NCI-H524 treated with DMSO at 0.1 percent for 48 hours (cell line): Measurements from ENCODE around the gene EVC.
"Not testable (repeated sequence)": the region's sequence is repeated elsewhere in the genome, so short reads cannot be mapped to it uniquely, and the experiment has no call there.

ENCODE experiments used
- DNase-seq: peaks from one replicate; lab custom pipeline; 2025; lab: John Stamatoyannopoulos, UW

The EVC gene

DNA sequence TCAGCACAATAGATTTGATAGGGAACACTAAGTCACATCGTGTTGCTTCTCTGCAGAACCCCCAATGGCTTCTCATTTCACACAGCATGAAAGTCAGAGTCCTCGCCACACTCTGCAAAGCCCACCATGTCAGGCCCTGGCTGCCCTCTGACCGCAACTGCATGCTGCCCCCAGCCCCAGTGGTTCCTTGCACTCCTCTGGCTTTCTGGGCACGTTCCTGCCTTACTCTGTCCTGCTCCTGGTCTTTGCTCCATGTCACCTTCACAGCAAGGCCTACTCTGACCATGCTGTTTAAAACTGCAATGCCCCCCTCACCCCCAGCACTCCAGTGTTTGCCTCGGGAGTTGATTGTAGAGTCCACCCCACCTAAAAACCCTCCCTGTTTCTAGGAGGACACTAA is 78.1 kb downstream of the EVC start:
- DNase-seq, result no peak

DNA sequence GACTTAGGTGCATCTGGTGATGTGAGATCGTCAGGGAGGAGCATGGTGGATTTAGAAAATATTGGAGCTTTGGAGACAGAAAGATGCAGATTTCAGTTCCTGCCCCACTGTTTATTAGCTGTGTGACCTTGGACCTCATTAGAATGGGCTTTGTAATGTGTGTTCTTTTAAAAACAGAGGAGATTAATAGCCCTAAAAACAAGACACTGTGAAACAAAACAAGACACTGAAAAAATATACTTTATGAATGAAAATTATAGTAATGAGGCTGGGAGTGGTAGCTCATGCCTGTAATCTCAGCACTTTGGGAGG is 79.5 kb downstream of the EVC start:
- no peak for DNase-seq

DNA sequence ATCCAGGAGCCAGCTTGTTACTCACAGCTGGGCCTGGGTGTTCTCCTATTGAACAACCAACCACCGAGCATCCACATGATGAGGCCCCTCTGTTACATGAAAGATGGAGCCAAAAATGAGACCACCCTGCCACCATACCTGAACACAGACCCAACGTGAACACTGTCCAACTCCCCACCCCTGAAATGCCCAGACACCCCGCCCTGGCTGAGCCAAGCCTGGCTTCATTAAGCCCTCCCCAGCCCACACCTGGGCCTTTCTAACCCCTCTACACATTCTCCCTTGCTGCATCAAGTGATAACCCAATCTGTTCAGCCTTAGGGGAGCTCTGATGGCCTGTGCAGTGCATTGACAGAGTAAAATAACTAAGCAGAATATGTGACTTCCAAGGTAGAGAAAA is 80.7 kb downstream of the EVC start:
- no peak for DNase-seq

DNA sequence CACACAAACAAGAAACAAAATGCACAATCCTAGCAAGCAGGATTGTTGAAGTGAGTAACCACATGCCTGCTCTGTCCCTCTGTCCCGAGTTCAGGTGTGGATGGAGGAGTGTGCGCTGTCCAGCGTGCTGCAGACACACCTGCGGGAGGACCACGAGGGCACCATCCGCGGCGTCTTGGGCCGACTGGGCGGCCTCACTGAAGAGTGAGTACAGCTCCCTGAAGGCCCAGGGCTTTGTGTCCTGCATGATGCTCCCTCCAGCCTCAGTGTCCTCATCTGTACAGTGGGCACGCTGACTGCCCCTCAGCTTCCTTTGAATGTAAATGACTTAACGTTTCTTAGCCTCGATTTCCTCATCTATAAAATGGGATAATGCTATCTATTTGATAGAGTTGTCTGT is 82.5 kb downstream of the EVC start:
- DNase-seq, result no peak

DNA sequence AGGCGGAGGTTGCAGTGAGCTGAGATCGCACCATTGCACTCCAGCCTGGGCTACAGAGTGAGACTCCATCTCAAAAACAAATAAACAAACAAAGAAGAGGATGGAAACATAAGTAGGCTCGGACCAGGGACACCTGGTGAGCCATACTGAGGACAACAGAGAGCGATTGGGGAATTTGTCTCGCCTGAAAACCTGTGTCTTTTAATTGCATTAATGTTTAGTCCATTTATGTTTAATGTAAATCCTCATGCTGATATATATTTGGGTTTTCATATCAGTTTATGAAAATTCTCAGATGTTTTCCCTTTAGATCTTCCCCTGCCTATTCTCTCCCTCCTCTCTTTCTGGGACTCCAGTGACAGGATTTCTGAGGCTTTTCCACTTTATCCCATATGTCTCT is 84.6 kb downstream of the EVC start:
- no peak for DNase-seq

DNA sequence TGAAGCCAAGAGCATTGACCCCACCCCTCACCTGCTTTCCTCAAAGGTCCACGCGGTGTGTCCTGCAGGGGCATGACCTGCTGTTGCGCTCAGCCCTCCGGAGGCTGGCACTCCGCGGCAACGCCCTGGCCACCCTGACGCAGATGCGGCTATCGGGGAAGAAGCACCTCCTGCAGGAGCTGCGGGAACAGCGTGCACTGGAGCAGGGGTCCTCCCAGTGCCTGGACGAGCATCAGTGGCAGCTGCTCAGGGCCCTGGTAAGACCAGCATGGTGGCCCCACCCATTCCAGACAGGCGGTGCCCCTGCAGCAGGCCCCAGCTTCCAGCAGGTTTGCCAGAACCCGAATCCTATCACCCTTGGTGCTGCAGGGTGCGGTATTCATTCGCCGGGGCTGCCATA is 86.0 kb downstream of the EVC start:
- no peak for DNase-seq

DNA sequence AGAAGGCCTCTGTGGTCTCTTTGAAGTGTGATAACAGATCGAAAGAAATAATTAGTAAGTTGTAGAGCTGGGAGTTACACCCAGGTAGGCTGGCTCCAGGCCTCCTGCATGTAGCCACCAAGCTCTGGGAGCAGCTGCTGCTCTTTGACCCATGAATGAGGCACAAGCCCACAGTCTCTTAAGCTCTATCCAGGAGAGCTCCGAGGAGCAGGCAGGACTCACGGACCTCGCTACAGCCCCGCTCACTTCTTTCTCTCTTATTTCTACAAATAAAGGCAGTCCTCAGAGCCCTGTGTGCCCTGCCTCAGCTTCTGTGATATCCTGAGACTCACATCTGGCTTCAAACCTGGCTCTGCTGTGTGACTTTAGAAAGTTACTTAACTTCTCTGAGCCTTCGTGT is 86.9 kb downstream of the EVC start:
- DNase-seq, result no peak

DNA sequence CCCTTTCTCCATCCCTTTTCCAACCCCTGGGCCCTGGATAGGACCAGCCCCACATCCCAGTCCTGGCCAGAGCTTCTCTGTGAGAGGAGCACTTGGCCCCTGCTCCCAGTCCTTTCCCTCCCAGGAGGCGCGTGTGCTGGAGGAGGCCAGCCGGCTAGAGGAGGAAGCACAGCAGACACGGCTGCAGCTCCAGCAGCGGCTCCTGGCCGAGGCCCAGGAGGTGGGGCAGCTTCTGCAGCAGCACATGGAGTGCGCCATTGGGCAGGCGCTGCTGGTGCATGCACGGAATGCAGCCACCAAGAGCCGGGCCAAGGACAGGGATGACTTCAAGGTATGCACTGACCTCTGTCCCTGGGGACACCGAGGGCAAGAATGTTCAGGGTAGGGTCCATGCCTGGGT is 87.5 kb downstream of the EVC start:
- DNase-seq, result no peak

DNA sequence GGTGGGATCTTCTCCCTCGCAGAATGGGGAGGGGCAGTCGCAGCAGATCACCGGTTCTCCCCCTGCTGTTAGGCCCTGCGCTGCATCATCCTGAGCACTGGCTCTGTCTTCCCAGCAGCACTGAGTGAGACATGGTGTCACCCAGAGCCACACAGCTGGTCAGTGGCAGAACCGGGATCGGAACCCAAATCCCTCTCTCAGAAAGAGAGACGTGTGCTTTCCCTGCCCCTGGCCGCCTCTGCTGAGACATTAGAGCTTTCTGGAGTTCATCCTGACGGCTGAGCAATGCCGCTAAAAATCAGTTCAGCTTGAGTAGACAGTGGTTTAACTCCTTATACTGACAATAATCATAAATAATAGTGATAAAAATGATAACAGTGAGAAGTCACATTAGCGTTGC is 87.9 kb downstream of the EVC start:
- DNase-seq, result no peak

DNA sequence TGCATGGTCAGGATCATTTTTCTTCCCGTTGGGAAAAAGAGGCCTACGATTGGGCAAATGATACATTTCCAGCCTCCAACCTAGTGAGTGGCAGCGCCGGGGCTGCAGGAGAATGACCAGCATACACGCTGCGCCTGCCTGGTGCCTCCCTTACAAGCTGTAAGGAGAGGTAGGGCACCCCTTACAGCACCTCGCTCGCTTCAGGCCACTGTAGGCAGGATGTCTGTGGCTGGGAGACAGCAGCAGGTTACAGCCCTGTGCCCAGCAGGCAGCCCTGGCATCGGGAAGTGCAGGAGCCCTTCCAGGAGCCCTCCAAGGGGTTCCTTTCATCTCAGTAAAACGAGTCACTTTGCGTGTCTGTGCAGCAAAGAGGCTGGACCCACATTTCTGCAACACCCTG is 88.4 kb downstream of the EVC start:
- no peak for DNase-seq

DNA sequence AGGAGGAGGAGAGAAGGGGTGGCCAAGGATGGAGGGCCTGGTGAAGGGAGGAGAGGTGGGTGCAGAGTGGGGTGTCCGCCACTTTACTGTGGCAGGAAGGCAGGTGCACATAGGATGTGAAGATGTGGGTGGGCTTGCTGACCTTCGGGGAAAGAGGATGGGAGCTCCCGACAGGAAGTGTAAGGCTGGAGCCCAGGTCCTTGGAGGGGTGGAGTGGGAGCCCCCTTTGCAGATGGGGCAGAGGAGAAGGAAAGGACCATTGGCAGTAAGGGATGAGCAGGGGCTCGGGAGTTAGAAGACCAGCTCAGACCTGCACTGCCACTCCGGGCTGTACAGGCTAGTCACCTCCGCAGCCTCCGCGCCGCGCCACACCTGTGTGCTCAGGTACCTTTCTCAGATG is 89.5 kb downstream of the EVC start:
- no peak for DNase-seq

DNA sequence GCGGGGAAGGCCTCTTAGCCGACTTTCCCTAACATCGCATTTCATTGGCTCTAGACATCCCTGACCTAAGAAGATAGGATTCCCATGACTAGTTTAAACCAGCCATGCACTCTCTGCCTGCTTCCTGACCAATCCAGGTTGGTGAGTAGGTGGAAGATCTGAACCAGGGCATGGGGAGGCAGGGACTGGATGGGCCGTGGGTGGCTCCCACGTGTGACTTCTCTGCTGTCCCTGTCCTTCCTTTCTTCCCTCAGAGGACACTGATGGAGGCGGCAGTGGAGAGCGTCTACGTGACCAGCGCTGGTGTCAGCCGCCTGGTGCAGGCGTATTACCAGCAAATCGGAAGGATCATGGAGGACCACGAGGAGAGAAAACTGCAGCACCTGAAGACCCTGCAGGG is 90.7 kb downstream of the EVC start:
- DNase-seq, result no peak

DNA sequence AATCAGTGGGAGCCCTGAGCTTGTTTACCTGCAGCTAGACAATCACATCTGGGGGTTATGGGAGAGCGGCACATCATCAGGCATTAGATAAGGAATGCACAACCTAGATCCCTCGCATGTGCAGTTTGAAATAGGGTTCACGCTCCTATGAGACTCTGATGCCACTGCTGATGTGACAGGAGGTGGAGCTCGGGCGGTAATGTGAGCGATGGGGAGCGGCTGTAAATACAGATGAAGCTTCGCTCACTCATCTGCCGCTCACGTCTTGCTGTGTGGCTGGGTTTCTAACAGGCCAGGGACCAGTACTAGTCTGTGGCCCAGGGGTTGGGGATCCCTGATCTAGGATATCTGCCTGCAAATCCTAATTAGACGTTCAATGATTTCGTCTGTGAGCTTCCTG is 91.6 kb downstream of the EVC start:
- no peak for DNase-seq

DNA sequence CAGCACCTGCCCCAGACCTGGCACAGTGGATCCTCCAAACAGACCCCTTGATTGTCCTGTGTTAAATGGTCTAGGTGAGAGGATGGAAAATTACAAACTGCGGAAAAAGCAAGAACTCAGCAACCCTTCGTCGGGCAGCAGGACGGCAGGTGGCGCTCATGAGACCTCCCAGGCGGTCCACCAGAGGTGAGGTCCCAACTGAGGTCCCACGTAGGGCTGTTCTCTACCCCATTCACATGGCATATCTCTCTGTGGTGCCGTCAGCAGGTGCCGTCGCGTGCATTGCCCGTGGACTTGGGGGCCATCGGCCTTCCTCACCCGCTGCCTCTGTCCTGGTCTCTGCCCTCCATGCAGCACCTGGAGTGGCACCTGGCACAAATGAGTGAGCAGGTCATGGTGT is 93.7 kb downstream of the EVC start:
- DNase-seq, result no peak

DNA sequence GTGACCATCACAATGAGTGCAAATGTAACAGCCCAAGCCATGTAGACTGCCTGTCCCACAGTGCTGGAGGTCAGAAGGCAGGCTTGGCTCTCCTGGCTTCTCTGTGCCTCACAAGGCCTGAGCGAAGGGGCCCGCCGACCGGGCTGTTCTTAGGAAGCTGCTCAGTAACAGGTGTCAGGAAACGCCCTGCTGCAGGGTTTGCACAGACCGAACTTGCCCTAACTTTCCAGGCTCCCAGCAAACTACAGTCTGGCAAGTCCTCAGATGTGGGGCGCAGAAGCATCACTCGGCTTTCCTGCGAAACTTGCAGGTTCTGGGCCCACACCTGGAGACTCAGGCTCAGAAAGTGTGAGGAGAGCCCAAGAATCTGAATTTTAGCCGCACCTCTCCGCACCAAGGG is 94.3 kb downstream of the EVC start:
- no peak for DNase-seq

DNA sequence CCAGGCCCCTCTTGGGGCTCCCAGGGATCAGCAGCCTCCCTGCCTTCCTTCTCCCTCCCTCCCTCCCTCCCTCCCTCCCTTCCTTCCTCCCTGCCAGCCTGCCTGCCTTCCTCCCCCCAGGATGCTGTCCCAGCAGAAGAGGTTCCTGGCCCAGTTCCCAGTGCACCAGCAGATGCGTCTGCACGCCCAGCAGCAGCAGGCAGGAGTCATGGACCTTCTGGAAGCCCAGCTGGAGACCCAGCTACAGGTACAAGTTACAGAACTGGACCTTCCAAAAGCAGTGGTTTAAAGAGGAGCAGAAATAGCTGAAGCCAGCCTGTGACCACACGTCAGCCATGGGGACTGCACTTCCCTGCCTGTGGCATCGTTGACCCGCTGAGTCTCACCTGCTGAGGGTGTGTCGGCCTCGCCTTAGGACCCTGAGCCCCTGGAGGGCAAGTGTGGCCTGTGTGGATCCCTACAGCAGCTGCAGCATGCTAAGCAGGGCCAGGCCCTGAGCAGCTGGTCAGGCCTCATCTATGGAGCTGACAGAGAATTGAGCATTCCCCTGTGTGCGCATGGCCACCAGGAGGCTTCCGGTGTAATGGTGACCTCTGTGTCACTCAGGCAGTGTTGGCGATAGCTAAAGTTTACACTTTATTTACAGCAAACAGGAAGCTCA is 97.2 kb downstream of the EVC start:
- peak; percentile 69 for DNase-seq

DNA sequence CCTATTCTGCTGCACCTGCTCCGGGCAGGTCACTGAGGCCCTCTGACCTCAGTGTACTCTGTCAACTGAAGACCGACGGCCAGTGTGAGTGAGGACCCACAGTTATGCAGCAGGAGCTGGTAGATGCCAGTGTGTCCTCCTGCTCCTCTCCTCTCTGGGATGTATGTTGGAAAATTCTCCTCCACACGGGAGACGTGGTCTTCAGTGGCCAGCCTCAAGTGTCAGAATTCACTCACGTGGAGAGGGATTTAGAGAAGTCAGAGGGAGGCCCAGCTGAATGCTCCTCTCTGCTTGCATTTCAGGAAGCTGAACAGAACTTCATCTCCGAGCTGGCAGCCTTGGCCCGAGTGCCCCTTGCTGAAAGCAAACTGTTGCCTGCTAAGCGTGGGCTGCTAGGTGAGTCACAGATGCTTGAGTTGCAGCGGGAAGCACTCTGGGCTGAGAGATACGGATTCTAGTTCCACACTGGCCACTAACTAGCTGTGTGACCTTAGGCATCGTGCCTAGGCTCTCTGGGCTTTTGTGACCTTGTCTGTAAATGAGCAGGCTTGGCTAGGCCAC is 98.3 kb downstream of the EVC start:
- DNase-seq, result no peak

DNA sequence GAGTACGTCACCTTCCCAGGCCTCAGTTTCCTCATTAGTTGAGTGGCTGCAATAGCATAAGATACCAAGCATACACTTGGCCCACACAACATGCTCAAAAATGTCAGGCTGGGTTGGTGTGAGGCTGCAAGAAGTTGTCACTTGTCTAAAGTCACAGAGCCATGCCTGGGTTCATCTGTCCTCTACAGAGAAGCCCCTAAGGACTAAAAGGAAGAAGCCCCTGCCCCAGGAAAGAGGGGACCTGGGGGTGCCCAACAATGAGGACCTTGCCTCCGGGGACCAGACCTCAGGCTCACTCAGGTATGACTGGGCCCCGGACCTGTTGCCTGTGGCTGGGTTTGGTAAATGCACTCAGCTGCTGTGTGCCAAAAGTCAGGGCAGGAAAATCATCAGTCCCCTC is 99.2 kb downstream of the EVC start:
- no peak for DNase-seq

DNA sequence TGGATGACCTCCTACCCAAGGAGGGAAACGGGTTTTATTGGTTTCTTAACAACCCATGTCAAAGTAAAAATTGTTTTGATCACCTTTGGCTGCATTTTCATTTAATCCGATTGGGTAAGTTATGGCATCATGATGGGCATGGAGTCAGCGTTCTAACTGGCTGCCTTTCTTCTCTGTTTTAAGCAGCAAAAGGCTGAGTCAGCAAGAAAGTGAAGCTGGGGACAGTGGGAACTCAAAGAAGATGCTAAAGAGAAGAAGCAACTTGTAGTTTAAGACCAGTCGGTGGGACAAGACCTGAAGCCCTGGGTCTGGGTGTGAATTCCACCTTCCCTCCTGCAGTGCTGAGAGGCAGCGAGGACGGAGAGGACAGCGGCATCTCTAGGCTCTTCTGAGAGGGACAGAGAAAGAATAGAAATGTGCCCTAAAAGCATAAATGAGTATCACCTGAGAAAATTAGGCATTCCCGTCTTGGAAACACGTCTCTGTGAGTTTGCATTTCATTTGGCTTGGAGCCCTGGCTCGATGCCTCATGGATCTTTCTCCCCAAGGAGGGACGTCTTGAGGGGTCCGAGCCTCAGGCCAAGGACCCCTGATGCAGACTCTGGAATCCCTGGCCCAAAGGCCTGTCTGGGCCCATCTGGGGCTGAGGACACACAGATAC is 99.9 kb downstream of the EVC start:
- DNase-seq, result no peak

DNA sequence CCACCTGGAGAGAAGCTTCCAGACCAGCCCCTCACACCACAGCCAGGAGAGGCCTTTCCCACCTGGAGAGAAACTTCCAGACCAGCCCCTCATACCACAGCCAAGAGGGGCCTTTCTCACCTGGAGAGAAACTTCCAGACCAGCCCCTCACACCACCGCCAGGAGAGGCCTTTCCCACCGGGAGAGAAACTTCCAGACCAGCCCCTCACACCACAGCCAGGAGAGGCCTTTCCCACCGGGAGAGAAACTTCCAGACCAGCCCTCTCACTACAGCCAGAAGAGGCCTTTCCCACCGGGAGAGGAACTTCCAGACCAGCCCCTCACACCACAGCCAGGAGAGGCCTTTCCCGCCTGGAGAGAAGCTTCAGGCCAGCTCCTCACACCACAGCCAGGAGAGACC is 101.1 kb downstream of the EVC start:
- DNase-seq, result not testable (repeated sequence)

DNA sequence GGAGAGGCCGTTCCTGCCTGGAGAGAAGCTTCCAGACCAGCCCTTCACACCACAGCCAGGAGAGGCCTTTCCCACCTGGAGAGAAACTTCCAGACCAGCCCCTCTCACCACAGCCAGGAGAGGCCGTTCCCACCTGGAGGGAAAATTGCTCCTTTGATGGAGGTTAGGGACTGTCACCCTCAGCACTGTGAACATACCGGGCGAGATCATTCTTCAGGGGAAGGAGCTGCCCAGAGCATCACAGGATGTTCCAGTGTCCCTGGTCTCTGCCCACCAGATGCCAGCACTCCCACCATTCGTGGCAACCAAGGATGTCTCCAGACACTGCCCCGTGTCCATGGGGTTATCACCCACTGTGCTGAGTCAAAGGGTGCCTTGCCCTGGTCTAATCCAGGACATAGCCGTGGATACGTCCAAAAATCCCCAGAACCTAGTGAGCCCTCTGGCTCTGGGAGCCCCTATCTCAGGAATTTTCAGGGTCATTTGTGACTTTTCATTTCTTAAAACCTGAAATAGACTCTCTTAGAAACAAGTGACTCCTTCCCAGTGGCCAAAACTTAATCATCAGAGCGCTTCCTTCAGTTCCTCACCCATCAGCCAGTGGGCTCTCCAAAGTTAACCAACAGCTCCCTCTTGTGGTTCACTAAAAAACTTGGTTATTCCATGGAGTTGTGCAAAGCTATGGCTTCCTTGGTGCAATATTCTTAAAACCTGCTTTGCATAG is 101.7 kb downstream of the EVC start:
- DNase-seq, result no peak

DNA sequence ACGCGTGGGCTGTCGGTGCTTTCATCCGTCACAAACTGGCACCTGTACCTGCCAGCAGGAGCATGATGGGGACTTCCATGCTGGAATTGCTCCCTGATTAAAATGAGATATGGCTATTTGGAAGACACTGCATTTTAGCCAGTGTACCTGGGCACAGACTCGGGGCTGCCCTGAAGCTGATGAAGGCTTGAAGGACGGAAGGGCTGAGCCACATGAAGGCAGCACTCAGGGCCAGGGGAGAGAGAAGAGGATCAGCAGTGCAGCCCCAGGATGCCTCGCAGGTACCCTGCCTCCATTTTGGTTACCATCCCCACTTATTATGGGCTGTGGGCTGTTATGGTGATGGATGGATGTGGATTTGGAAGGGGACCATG is 102.9 kb downstream of the EVC start:
- no peak for DNase-seq

DNA sequence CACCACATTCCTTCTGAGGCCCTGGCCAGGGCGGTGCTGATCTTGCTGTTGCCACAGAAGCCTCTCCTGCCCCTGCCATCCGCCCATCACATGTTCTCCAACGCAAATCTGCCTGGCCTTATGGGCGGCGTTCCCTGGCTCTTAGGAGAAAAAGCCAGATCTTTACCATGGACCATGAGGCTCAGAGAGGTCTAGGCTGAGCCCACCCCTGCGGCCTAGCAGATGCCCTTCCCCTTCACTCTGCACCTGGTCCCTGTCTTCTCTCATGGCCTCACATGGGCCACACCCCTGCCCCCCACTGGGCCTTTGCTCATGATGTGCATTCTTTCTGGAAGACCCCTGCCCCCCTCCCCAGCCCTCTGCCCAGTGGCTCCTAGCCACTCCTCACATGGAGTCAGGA is 103.4 kb downstream of the EVC start:
- no peak for DNase-seq

DNA sequence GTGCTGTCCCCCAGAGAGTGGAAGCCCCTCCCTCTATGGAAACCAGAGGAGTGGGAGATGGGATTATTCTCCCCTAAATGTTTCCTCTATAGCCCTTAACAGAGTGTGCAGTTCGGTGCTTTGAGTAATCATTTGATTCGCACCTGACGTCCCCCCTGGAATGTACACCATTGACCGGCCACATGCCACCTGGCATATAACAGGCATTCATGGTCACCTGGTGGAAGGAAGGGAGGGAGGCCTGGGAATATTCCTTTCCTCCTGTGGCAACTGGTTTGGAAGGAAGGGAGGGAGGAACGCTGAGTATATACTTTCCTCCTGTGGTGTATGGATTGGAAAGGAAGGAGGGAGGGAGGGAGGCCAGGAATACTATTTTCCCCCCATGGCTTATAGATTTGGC is 104.6 kb downstream of the EVC start:
- DNase-seq, result no peak
